IPS DF 4.7 (cell line): Measurements from ENCODE around the gene ST6GAL2.

Source experiments
- DNase-seq: peaks from one replicate; pipeline ENCODE4 v3.0.0-alpha.2; 2013; ENCODE audit warnings: low spot score; ENCODE audit errors: extremely low read depth

ST6GAL2 gene

DNA sequence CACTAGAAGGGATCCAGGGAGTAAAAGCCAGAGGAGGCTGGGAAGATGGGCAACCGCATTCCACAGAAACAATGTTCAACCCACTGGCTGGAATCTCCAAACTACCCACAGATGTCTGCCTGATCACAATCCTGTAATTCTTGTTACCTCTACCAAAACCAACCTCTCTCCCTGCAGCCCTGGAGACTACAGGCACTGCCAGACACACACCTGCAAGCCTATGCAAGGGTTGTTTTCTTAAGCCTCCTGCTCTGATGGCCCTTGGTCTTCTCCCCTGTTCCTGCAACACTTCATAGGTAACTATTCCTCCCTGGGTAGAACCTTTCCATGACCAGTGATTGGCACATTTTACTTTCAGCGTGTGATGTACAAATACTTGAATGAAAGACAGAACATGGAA, 21.9 kb downstream of the ST6GAL2 start:
- DNase-seq: no peak

DNA sequence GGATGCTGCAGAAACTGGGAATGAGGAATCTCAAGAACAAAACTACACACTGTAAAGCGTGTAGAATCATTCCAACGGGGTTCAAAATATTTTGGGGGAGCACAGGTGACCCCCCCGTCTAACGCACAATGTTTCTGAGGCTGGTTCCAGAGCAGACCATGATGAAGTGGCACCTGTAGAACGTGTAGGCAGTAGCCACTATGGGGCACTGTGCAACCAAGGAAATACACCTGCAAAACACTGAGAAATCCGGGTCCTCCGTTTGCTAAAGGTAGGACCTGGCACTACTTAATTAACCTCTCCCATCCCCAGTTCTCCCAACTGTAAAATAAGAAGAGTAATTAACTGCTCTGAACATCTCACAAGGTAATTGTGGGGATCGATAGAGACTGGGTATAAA, 22.6 kb downstream of the ST6GAL2 start:
- DNase-seq: no peak

DNA sequence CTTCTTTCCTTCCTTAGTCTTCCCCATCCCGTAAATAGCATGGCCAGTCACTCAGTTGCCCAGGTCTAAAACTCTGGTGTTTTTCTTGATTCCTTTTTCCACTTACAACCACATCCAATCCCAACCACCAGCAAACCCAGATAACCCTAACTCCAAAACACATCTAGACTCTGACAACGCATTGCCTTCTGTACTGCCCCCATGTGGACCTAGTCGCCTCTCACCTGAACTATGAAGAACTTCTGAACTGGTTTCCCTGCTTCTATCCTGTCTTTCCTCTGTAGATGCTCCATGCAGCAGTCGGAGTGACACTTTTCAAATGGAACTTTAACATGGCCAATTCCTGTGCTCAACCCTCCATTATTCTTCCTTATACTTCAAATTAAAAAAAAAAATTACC, 26.5 kb downstream of the ST6GAL2 start:
- no peak for DNase-seq

DNA sequence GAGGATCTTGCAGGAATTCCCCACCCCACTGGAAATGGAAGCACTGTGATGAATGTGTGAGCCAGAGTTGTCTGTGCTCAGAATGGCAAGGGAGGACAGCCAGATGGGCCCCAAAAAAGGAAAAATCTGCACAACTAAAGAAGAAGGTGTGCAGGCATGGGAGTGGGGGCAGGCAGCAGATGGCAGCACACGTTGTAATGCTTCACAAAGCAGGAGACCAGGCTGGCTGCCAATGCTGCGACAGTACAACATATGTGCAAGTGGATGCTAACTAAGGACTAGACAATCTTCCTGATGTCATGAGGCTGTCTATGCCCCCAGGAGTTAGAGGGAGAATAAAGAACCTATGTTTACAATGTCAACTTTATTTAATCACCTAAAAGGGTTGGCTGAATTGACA, 27.2 kb downstream of the ST6GAL2 start:
- DNase-seq: no peak

- no peak for DNase-seq
Observed at GRCh38 chr2:106857882-106858478, 28.0 kb downstream of the ST6GAL2 start.

DNA sequence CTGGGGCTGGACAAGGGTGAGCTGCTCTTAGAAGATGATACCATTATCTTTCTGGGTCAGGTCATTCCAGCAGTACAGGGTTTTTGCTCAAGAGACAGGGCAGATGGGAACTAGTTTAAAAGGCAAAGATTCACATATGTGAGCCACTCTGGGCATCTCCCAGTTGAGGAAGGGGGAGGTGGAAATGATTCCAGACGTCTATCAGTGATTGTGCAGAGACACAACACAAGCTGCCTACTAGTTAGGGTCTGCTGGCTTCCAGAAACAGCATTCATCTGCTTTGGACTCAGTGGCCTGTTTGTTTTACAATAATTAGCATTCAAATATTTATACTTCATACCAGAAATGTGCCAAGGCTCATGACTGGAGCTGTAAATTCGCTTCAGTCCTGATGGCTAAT, 32.3 kb downstream of the ST6GAL2 start:
- DNase-seq: no peak

GRCh38 chr2:106851881-106852501, 34.0 kb downstream of the ST6GAL2 start:
- no peak for DNase-seq

GRCh38 chr2:106851087-106851874, 34.7 kb downstream of the ST6GAL2 start:
- DNase-seq: no peak

DNA sequence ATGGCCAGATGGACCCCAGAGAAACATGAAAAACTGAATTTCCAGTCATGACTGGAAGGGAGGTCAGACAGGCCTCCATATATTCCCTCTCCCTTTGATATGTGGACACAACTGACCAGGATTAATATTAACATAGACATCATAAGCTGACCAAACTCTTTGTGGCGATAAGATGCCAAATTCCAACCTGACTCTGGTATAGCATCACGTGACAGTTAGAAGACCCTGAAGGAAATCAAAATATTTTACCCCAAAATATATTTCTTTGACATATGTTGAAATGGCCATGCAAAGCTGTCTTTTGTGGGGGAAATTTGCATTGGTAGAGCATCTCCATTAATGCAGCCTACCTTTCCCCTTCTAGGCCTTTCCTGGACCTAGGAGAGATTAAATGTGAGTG, 36.7 kb downstream of the ST6GAL2 start:
- no peak for DNase-seq

- DNase-seq: no peak
Observed at GRCh38 chr2:106847366-106847765, 38.6 kb downstream of the ST6GAL2 start.

GRCh38 chr2:106845716-106846115, 40.3 kb downstream of the ST6GAL2 start:
- no peak for DNase-seq

DNA sequence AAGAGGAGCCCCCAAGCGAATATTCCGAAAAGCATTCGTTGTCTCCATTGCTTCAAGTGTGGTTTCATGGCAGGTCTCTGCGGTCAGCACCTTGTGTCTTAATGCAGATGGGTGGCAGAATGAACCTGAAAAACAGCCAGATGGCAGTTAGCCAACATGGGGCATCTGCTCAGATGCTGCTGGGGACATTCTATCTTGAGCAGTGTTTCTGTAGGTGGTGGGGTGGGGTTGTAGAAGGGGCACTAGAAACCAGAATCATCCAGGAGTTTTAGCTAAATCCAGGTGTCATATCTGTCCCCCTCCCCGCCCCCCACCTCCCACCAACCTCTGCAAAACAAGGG, 42.1 kb downstream of the ST6GAL2 start:
- no peak for DNase-seq

- no peak for DNase-seq
Observed at GRCh38 chr2:106843001-106843909, 42.7 kb downstream of the ST6GAL2 start.

DNA sequence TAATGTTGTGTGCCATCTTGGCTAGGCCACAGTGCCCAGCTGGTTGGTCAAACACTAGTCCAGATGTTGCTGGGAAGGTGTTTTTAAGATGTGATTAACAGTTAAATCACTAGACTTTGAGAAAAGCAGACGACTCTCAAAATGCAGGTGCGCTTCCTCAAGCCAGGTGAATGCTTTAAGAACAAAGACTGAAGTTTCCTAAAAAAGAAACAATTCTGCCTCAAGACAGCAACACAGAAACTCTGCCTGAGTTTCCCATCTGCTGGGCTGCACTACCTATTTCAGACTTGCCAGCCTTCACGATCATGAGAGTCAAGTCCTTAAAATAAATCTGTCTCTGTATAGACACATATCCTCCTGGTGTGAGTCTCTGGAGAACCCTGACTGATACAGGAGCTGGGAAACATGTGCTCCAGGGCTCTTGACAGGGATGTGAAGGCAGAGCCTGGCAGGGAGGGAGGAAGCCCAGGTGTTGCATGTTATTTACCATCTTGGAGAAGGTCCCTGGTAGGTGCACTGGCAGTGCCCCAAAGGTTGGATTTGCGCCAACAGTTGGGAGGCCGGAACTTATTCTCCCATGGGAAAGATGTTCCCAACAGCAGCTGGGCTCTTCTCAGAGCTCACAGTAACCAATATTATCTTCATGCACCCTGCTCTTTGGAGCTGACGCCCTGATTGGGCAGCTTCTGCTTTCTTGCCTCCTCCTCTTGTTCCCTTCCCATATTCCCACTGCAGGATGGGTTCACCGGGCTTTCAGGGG, 43.9 kb downstream of the ST6GAL2 start:
- no peak for DNase-seq

GRCh38 chr2:106840818-106841217, 45.1 kb downstream of the ST6GAL2 start:
- no peak for DNase-seq

- no peak for DNase-seq
Observed at GRCh38 chr2:106839849-106840595, 45.9 kb downstream of the ST6GAL2 start.

- no peak for DNase-seq
Observed at GRCh38 chr2:106833256-106833655, 52.7 kb downstream of the ST6GAL2 start.

- DNase-seq: no peak
Observed at GRCh38 chr2:106831816-106832569, 54.0 kb downstream of the ST6GAL2 start.

DNA sequence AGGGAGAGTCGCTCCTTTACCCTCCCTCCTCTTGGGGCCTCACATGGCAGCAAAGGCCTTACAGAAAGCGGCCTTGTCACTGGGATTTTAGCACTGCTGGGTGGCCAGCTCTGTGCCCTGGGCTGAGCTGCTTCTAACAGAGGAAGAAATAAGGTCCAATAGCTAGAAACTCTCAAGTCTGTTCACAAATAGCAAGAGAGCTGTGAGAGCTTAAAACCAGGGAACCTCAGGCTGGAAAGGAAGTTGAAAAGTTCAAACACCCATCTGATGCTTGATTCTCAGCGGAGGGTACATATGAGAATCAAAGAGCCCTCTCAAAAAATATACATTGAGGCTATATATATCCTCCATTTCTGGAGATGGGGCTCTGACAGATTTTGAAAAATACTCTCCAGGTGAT, 54.7 kb downstream of the ST6GAL2 start:
- DNase-seq: no peak

GRCh38 chr2:106830191-106830590, 55.8 kb downstream of the ST6GAL2 start:
- DNase-seq: no peak
